Mammary epithelial cell (primary cell): ENCODE results near the gene GDPD3.

Experiments used
- CTCF ChIP-seq, 2 donors: IDR thresholded peaks in 1 of 2; conservative IDR thresholded peaks in 1 of 2; 2 replicates each; pipeline ENCODE4 v1.5.1; 2011 to 2012; ENCODE audit warnings: inconsistent platforms in 2 of 2, low read length in 2 of 2, mild to moderate bottlenecking in 2 of 2, control low read depth in 1 of 2, low read depth in 1 of 2; ENCODE audit not compliant: insufficient read depth in 1 of 2; ENCODE audit errors: extremely low read depth in 1 of 2
- EZH2 ChIP-seq: IDR thresholded peaks from 2 replicates; pipeline ENCODE4 v1.6.1; 2012; ENCODE audit warnings: low read length, inconsistent platforms, borderline replicate concordance

GRCh38 chr16:30078744-30079143, 34.6 kb downstream of the GDPD3 start:
- TF ChIP-seq EZH2 (no peak), CTCF (conservative IDR thresholded peaks at IDR 0.05 in 1 of 2, IDR thresholded peaks at IDR 0.05 in 1 of 2; ENCODE audit: extremely low read depth in 1 of 2, insufficient read depth in 1 of 2, low read depth in 1 of 2, low read length in 2 of 2) (no peak)
